ENCODE measurements around the gene NCOA1.

- TF ChIP-seq POLR2A (IDR thresholded peaks at IDR 0.05) (peak in 1 of 2 donors; percentile 44), CTCF (IDR thresholded peaks at IDR 0.05 in 4 of 5, conservative IDR thresholded peaks at IDR 0.05 in 1 of 5) (no peak)
Observed at GRCh38 chr2:24492421-24493279, 1.6 kb downstream of the NCOA1 start.
